Stimulated activated CD4-positive, alpha-beta T cell treated with anti-CD3 and anti-CD28 coated beads, Interleukin-15, amount 100 ng/mL, for 48 hours (primary cell): Measurements from ENCODE around the gene ERP29.
A peak's percentile ranks its signal among the peaks of the same experiment; 100 is the strongest.
"Not testable (repeated sequence)": the region's sequence is repeated elsewhere in the genome, so short reads cannot be mapped to it uniquely, and the experiment has no call there.

Source experiments
- DNase-seq, 2 donors: peaks; one replicate each; pipeline ENCODE4 v3.0.0-alpha.2; 2020; ENCODE audit warnings: low read depth in 2 of 2

ERP29 gene

DNA sequence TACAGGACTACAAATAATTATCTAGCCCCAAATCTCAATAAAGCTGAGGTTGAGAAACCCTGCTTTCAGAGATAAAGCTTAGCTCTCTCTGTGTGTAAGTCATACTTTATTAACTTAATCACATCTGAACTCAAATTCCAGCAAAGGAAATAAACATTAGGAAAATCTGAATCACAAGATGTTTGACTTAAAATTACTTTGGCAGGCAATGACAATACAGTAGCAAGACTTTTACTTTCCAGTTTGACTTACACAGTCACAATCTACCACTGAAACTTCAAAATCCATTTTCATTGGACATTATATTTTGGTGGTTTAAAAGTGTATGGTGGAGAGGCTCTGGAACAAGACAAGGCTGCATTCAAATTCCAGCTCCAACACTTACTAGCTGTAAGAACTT lies 11.7 kb upstream of the ERP29 start:
- DNase-seq: no peak

GRCh38 chr12:112004041-112004440 lies 9.2 kb upstream of the ERP29 start:
- no peak for DNase-seq

GRCh38 chr12:112005419-112006395 lies 7.5 kb upstream of the ERP29 start:
- DNase-seq: no peak

GRCh38 chr12:112007945-112008344 lies 5.3 kb upstream of the ERP29 start:
- no peak for DNase-seq

DNA sequence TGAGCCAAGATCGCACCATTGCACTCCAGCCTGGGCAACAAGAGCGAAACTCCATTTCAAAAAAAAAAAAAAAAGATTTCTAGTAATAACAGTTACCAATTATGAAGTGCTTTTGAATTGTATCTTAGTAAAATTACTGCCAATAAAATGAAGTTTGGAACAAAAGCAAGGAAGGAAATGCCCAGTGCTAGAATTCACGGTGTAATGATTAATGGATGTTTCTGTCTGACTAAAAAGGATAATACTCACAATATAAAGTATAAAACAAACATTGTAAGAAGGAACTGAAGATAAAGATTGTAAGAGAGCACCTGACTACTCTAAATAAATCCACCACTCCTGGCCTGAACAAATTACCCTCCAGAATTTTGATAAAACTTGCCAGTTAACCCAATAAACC lies 4.3 kb upstream of the ERP29 start:
- no peak for DNase-seq

GRCh38 chr12:112009596-112009995 lies 3.6 kb upstream of the ERP29 start:
- not testable (repeated sequence) for DNase-seq

GRCh38 chr12:112010415-112011344 lies 2.5 kb upstream of the ERP29 start:
- no peak for DNase-seq

DNA sequence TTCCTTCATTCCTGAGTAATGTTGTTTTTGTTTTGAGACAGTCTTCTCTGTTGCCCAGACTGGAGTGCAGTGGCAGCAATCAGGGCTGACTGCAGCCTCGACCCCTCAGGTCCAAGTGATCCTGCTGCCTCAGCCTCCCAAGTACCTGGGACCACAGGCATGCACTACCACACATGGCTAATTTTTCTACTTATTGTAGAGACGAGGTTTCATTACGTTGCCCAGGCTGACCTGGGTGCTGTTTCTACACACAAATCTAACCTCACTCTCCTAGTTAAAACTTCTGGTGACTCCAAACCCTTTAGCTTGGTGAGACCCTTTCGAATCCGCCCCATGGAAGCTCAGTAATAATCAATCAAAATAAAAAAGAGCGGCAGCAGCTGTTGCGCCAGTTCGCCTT lies 1.5 kb upstream of the ERP29 start:
- no peak for DNase-seq

GRCh38 chr12:112013601-112014402 lies 576 bp downstream of the ERP29 start:
- peak; percentile 50 to 61 for DNase-seq

DNA sequence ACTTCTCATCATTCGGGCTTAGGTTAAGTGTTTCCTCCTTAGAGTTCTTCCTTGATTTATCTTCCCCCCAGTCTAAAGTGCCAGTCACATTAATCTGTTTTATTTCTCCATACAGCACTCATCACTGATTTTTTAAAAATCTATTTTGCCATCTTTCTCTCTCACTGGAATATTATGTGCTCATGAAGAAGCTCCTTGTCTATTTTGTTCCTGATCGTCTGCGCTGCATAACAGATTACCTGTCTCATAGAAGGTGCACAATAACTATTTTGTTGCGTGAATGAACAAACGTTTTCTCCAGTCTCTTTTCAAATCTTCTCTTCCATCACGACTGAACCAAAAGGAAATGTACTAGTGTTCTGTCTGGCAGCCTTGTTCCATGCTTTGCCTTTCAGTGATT lies 2.7 kb downstream of the ERP29 start:
- no peak for DNase-seq

- DNase-seq: no peak
Observed at GRCh38 chr12:112017041-112017440, 3.8 kb downstream of the ERP29 start.

GRCh38 chr12:112018571-112019237 lies 5.5 kb downstream of the ERP29 start:
- no peak for DNase-seq

DNA sequence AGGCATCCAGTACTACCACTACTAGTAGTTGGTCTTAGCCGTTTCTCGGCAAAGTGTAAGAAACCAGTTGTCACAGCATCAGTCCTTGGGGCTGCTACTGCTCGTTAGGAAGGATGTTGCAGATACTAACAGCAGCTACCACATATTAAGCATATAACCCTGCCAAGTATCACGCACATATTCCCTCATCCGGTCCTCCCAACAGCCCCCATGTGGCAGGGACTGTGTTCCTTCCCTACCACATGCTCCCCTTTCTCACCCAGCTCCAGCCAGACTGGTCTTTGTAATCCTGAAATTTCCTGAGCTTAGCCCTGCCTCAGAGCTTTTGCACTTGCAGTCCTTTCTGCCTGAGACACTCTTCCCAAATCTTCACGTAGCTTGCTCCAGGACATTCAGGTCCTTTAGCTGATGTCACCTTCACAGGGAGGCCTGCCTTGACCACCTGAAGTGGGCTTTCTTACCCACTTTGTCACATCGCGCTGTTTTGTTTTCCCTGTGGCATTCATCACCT lies 7.8 kb downstream of the ERP29 start:
- no peak for DNase-seq

- no peak for DNase-seq
Observed at GRCh38 chr12:112022241-112023016, 9.2 kb downstream of the ERP29 start.

GRCh38 chr12:112023759-112024396 lies 10.7 kb downstream of the ERP29 start:
- DNase-seq: no peak

GRCh38 chr12:112025808-112026375 lies 12.7 kb downstream of the ERP29 start:
- no peak for DNase-seq

DNA sequence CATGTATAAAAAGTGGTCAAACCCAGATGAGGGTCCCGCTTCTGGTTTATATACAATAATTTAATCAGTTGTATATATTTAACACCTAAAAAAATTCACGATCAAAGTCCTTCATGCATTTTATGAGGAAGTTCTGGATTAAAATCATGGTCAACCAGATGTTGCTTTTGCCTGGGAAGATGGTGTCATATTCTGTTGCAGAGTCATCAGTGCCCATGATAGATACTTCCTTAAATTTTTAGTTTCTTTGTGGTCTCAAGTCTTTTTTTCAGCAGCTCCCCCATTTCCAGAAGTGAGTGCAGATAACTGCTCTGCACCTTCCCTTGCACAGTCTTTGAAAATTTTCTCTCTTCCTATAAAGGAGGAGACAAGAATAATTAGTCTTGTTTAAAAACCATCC lies 16.1 kb downstream of the ERP29 start:
- no peak for DNase-seq

GRCh38 chr12:112031472-112031871 lies 18.2 kb downstream of the ERP29 start:
- DNase-seq: no peak

DNA sequence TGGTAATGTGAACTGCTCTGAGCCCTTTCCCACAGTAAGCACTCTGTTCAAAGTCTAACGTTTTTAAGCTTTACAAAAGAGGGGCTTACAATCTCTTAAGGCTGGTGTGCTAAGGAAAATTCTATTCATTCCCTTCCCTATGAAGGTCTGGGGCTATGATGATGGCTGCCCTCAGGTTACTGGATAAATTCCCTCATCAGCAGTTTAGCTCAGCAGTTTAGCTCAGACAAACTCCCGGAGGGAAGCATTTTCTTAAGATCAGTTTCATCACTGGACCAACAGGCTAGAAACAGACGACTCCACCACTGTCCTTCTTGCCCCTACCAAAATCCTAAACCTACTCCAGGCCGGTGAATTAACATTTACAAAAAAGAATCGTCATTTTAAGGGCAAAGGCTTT lies 19.1 kb downstream of the ERP29 start:
- DNase-seq: no peak
